GM12878 (cell line): ENCODE results near the gene SP1. TPM values are rescaled to one million over a fixed set of nuclear protein-coding genes. Genes with fewer than 3 reads are reported as not detected.
A peak's percentile ranks its signal among the peaks of the same experiment; 100 is the strongest.

ENCODE experiments used
- CUX1 ChIP-seq: IDR thresholded peaks from 2 replicates; pipeline ENCODE4 v1.6.1; 2012; ENCODE audit warnings: improper control_type of control experiment, low read depth, low read length; ENCODE audit not compliant: insufficient replicate concordance
- EED ChIP-seq: sonication (generic); IDR thresholded peaks from 2 replicates; pipeline ENCODE4 v1.6.1; 2016; ENCODE audit warnings: antibody characterized with exemption, low read depth
- EZH2 ChIP-seq: IDR thresholded peaks from 2 replicates; pipeline ENCODE4 v1.6.1; 2012; ENCODE audit warnings: low read depth, mild to moderate bottlenecking, control low read depth, inconsistent platforms, low read length, borderline replicate concordance; ENCODE audit not compliant: control insufficient read depth
- KDM1A ChIP-seq: fragments of 200-600 bp; sonication (generic); IDR thresholded peaks from 2 replicates; pipeline ENCODE4 v1.6.1; 2016; ENCODE audit warnings: borderline replicate concordance
- MXI1 ChIP-seq: fragments of 150-350 bp; IDR thresholded peaks from 2 replicates; pipeline ENCODE4 v1.6.1; 2011; ENCODE audit warnings: low read depth, mild to moderate bottlenecking, inconsistent platforms, low read length, improper control_type of control experiment
- NFYB ChIP-seq: IDR thresholded peaks from 2 replicates; pipeline ENCODE4 v1.6.1; 2011; ENCODE audit warnings: low read depth, mild to moderate bottlenecking, low read length, improper control_type of control experiment, moderate library complexity; ENCODE audit not compliant: insufficient read depth
- POLR2A ChIP-seq: IDR thresholded peaks from 2 replicates; pipeline ENCODE4 v1.6.1; 2011; ENCODE audit warnings: low read depth, mild to moderate bottlenecking, low read length
- RCOR1 ChIP-seq: conservative IDR thresholded peaks from 2 replicates; pipeline ENCODE4 v1.6.1; 2012; ENCODE audit warnings: low read depth, low read length, improper control_type of control experiment
- SMC3 ChIP-seq: IDR thresholded peaks from 2 replicates; pipeline ENCODE4 v1.6.1; 2011; ENCODE audit warnings: low read length, improper control_type of control experiment, borderline replicate concordance
- ZBTB4 ChIP-seq: fragments of 450-650 bp; formaldehyde crosslinking; IDR thresholded peaks from 2 replicates; pipeline ENCODE4 v1.4.0; 2022; ENCODE audit warnings: mild to moderate bottlenecking, moderate library complexity
- ZNF24 ChIP-seq: fragments of 450-650 bp; IDR thresholded peaks from 2 replicates; pipeline ENCODE4 v1.6.1; 2017; ENCODE audit warnings: antibody characterized with exemption, mild to moderate bottlenecking
- ZNF274 ChIP-seq: IDR thresholded peaks from one replicate; pipeline ENCODE4 v1.8.0; 2011; ENCODE audit not compliant: insufficient read length, insufficient read depth
- ZNF384 ChIP-seq: IDR thresholded peaks from 2 replicates; pipeline ENCODE4 v1.6.1; 2012; ENCODE audit warnings: low read depth, mild to moderate bottlenecking, low read length, improper control_type of control experiment, borderline replicate concordance
- ZSCAN29 ChIP-seq: fragments of 450-650 bp; IDR thresholded peaks from 2 replicates; pipeline ENCODE4 v1.6.1; 2017; ENCODE audit warnings: mild to moderate bottlenecking, moderate library complexity
- polyA plus RNA-seq, 11 experiments: library from polyadenylated mRNA; depleted of rRNA in 4 of 11; unstranded in 6 of 11; stranded (reverse) in 5 of 11; fragments of >200 nt; fragmentation: Nextera tagmentation in 4 of 11; fragmentation: Illumina TruSeq in 1 of 11; extraction: Ambion mirVana in 4 of 11; extraction: Trizol in 1 of 11; gene quantifications; 1 replicate in 1 of 11; 2 replicates in 10 of 11; pipeline versions ENCODE4 v1.2.1 to v1.2.3, GENCODE V29; 2011 to 2016; ENCODE audit warnings: inconsistent platforms in 2 of 11, missing spikeins in 2 of 11, low read depth in 1 of 11
- total RNA-seq, 4 experiments: library from RNA; depleted of rRNA in 3 of 4; stranded (reverse); fragments of >200 nt in 3 of 4; fragmentation: Illumina TruSeq in 1 of 4; extraction: Trizol in 1 of 4; gene quantifications; 2 replicates each; pipeline versions ENCODE4 v1.2.1 to v1.2.3, GENCODE V29; 2013 to 2021
- TF ChIP-seq, protein P1 (sequence below): fragments of 450-650 bp; IDR thresholded peaks from 2 replicates; pipeline ENCODE4 v1.6.1; 2017; ENCODE audit warnings: antibody characterized with exemption, mild to moderate bottlenecking, moderate library complexity
- TF ChIP-seq, protein P2 (sequence below): fragments of 450-650 bp; IDR thresholded peaks from 2 replicates; pipeline ENCODE4 v1.6.1; 2018; ENCODE audit warnings: mild to moderate bottlenecking, low read depth, moderate library complexity; ENCODE audit not compliant: partially characterized antibody

Gene SP1
- total and polyA plus RNA-seq, 10 of the 15 experiments (the other 5 are each of a cell fraction or from before 2014, with no cell fraction given): 3.3 to 52.0 (median 25.2) TPM

DNA sequence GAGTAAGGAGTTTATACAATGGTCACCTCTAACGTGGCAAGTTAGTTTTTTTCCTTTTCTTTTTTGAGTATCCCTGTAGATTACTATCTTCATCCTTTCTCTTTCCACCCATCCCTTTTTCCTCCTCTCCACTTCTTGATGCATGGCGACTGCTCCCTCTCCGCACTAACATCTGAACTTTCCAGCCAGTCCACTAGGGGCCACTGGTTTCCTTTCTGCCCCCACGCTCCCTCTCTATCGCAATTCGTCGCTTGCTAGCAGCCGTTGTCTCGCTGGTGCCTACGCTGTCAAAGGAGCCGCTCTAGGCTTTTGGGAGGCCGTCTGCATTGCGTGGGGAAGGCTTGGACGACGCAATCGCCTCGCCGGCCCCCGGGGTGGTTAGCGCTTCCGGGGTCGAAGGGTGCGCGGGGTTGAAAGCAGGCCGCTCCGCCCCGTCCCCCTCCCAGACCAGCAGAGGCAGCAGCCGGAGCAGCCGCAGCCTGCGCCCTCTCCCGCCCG lies 71.7 kb downstream of the SP1 start, which contains the start of gene PCBP2 (continued):
- TF ChIP-seq SMC3: peak; percentile 11; the same call in 1 of the 2 replicates
- no peak for TF ChIP-seq ZSCAN29
- peak; percentile 13 for TF ChIP-seq CUX1
- peak; percentile 63; the same call in 1 of the 2 replicates for TF ChIP-seq RCOR1
- no peak for TF ChIP-seq ZBTB4
- no peak for TF ChIP-seq ZNF274
- peak; percentile 91 for TF ChIP-seq POLR2A
- TF ChIP-seq MXI1: peak; percentile 68; the same call in 1 of the 2 replicates
- TF ChIP-seq NFYB: no peak
- TF ChIP-seq ZNF384: no peak; the same call in 1 of the 2 replicates
- no peak for TF ChIP-seq EED
- TF ChIP-seq ZNF24: peak; percentile 83
- TF ChIP-seq, protein P1, sequence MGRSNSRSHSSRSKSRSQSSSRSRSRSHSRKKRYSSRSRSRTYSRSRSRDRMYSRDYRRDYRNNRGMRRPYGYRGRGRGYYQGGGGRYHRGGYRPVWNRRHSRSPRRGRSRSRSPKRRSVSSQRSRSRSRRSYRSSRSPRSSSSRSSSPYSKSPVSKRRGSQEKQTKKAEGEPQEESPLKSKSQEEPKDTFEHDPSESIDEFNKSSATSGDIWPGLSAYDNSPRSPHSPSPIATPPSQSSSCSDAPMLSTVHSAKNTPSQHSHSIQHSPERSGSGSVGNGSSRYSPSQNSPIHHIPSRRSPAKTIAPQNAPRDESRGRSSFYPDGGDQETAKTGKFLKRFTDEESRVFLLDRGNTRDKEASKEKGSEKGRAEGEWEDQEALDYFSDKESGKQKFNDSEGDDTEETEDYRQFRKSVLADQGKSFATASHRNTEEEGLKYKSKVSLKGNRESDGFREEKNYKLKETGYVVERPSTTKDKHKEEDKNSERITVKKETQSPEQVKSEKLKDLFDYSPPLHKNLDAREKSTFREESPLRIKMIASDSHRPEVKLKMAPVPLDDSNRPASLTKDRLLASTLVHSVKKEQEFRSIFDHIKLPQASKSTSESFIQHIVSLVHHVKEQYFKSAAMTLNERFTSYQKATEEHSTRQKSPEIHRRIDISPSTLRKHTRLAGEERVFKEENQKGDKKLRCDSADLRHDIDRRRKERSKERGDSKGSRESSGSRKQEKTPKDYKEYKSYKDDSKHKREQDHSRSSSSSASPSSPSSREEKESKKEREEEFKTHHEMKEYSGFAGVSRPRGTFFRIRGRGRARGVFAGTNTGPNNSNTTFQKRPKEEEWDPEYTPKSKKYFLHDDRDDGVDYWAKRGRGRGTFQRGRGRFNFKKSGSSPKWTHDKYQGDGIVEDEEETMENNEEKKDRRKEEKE: no peak
- TF ChIP-seq KDM1A: no peak
- no peak for TF ChIP-seq EZH2
- TF ChIP-seq, protein P2, sequence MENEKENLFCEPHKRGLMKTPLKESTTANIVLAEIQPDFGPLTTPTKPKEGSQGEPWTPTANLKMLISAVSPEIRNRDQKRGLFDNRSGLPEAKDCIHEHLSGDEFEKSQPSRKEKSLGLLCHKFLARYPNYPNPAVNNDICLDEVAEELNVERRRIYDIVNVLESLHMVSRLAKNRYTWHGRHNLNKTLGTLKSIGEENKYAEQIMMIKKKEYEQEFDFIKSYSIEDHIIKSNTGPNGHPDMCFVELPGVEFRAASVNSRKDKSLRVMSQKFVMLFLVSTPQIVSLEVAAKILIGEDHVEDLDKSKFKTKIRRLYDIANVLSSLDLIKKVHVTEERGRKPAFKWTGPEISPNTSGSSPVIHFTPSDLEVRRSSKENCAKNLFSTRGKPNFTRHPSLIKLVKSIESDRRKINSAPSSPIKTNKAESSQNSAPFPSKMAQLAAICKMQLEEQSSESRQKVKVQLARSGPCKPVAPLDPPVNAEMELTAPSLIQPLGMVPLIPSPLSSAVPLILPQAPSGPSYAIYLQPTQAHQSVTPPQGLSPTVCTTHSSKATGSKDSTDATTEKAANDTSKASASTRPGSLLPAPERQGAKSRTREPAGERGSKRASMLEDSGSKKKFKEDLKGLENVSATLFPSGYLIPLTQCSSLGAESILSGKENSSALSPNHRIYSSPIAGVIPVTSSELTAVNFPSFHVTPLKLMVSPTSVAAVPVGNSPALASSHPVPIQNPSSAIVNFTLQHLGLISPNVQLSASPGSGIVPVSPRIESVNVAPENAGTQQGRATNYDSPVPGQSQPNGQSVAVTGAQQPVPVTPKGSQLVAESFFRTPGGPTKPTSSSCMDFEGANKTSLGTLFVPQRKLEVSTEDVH: peak; percentile 86
